ENCODE results near the gene EFTUD2. TPM values are rescaled to one million over a fixed set of nuclear protein-coding genes. Genes with fewer than 3 reads are reported as not detected.

The EFTUD2 gene
- total RNA-seq, 1 experiment from 2014 or later = 162 TPM

- no peak for TF ChIP-seq ZNF425 (CRISPR knock-in tag; conservative IDR thresholded peaks at IDR 0.05)
- TF ChIP-seq RORB (CRISPR knock-in tag; IDR thresholded peaks at IDR 0.05) = no peak
- no peak for TF ChIP-seq MYBL2 (CRISPR knock-in tag; IDR thresholded peaks at IDR 0.05)
- no peak for TF ChIP-seq ZNF532 (CRISPR knock-in tag; IDR thresholded peaks at IDR 0.05; ENCODE audit: borderline replicate concordance)
- no peak for TF ChIP-seq MAX (CRISPR knock-in tag; IDR thresholded peaks at IDR 0.05)
- no peak for TF ChIP-seq SMAD4 (CRISPR knock-in tag; IDR thresholded peaks at IDR 0.05)
- TF ChIP-seq ATF1 (CRISPR knock-in tag; IDR thresholded peaks at IDR 0.05) = no peak
Measured at GRCh38 chr17:44877121-44877520, 22.1 kb downstream of the EFTUD2 start (continued).

GRCh38 chr17:44875761-44876160 lies 23.5 kb downstream of the EFTUD2 start:
- ATAC-seq = no peak
- Mint-ChIP-seq H3K27ac (no peak overlapping the region), H3K36me3 (peaks cover 68% of the 10 kb centered on the region), H3K27me3 (ENCODE audit: low read depth) (no peaks in the 10 kb centered on the region), H3K4me1 (no peaks in the 10 kb centered on the region), H3K4me3 (no peak overlapping the region), H3K9me3 (no peaks in the 10 kb centered on the region)
- CTCF ChIA-PET = no interaction called here
- DNase-seq (ENCODE audit: low spot score) = no peak
- POLR2A ChIA-PET = no interaction called here
- TF ChIP-seq E2F4 (CRISPR knock-in tag; IDR thresholded peaks at IDR 0.05; ENCODE audit: borderline replicate concordance, low read depth) (no peak), RORB (CRISPR knock-in tag; IDR thresholded peaks at IDR 0.05) (no peak), ZNF219 (CRISPR knock-in tag; IDR thresholded peaks at IDR 0.05; ENCODE audit: borderline replicate concordance) (no peak), NR1H2 (CRISPR knock-in tag; IDR thresholded peaks at IDR 0.05) (no peak), ZNF281 (CRISPR knock-in tag; IDR thresholded peaks at IDR 0.05) (no peak), ATF2 (CRISPR knock-in tag; IDR thresholded peaks at IDR 0.05; ENCODE audit: borderline replicate concordance, low read depth) (no peak), ZNF416 (CRISPR knock-in tag; IDR thresholded peaks at IDR 0.05) (no peak), TCF7 (CRISPR knock-in tag; IDR thresholded peaks at IDR 0.05; ENCODE audit: low read depth) (no peak), PRRX2 (CRISPR knock-in tag; IDR thresholded peaks at IDR 0.05) (no peak), GRHL2 (CRISPR knock-in tag; IDR thresholded peaks at IDR 0.05; ENCODE audit: insufficient replicate concordance, severe bottlenecking) (no peak), ATF6 (CRISPR knock-in tag; IDR thresholded peaks at IDR 0.05) (no peak), FOXJ3 (CRISPR knock-in tag; IDR thresholded peaks at IDR 0.05; ENCODE audit: borderline replicate concordance) (no peak), AR (CRISPR knock-in tag; IDR thresholded peaks at IDR 0.05) (no peak)

Measured in WTC11 (cell line).